HG02973 (cell line): ENCODE data around the gene ITPRID2.

Experiments
- ATAC-seq: cut with Tn5 transposase; IDR thresholded peaks from one replicate; pipeline ENCODE4 v1.9.1; 2021; ENCODE audit warnings: moderate library complexity; ENCODE audit not compliant: unreplicated experiment

Gene ITPRID2

GRCh38 chr2:181891258-181891965 is at the start of gene ITPRID2:
TSS of gene ITPRID2 (plus strand) at chr2:181891730. CDS start at chr2:181892067, 337 bp downstream.
- peak; percentile 89 for ATAC-seq

GRCh38 chr2:181844551-181845290 is 46.8 kb upstream of the ITPRID2 start:
- ATAC-seq = no peak

GRCh38 chr2:181846399-181847197 is 44.9 kb upstream of the ITPRID2 start:
- ATAC-seq = no peak

- no peak for ATAC-seq
Measured at GRCh38 chr2:181847198-181847556, 44.4 kb upstream of the ITPRID2 start.

GRCh38 chr2:181847702-181848101 is 43.8 kb upstream of the ITPRID2 start:
- no peak for ATAC-seq

GRCh38 chr2:181848261-181848886 is 43.2 kb upstream of the ITPRID2 start:
- no peak for ATAC-seq

- ATAC-seq = no peak
Measured at GRCh38 chr2:181849601-181850000, 41.9 kb upstream of the ITPRID2 start.

GRCh38 chr2:181850936-181851560 is 40.5 kb upstream of the ITPRID2 start:
- ATAC-seq = peak; percentile 58

- ATAC-seq = no peak
Measured at GRCh38 chr2:181851726-181852125, 39.8 kb upstream of the ITPRID2 start.

- no peak for ATAC-seq
Measured at GRCh38 chr2:181853696-181854095, 37.8 kb upstream of the ITPRID2 start.

GRCh38 chr2:181857483-181857882 is 34.0 kb upstream of the ITPRID2 start:
- ATAC-seq = no peak

- no peak for ATAC-seq
Measured at GRCh38 chr2:181858600-181858999, 32.9 kb upstream of the ITPRID2 start.

- ATAC-seq = no peak
Measured at GRCh38 chr2:181859123-181859522, 32.4 kb upstream of the ITPRID2 start.

- no peak for ATAC-seq
Measured at GRCh38 chr2:181859803-181860202, 31.7 kb upstream of the ITPRID2 start.

- ATAC-seq = no peak
Measured at GRCh38 chr2:181861379-181861778, 30.2 kb upstream of the ITPRID2 start.

- ATAC-seq = no peak
Measured at GRCh38 chr2:181862583-181863281, 28.8 kb upstream of the ITPRID2 start.

GRCh38 chr2:181872178-181872577 is 19.4 kb upstream of the ITPRID2 start:
- ATAC-seq = no peak

GRCh38 chr2:181876614-181877063 is 14.9 kb upstream of the ITPRID2 start:
- ATAC-seq = no peak

GRCh38 chr2:181877181-181877664 is 14.3 kb upstream of the ITPRID2 start:
- no peak for ATAC-seq

GRCh38 chr2:181878448-181878847 is 13.1 kb upstream of the ITPRID2 start:
- no peak for ATAC-seq
